ENCODE data around the gene LST1.
A peak's percentile ranks its signal among the peaks of the same experiment; 100 is the strongest.
"Not testable (repeated sequence)": the region's sequence is repeated elsewhere in the genome, so short reads cannot be mapped to it uniquely, and the experiment has no call there.

Gene LST1

GRCh38 chr6:31581434-31582229, 4.4 kb upstream of the LST1 start:
- peak; percentile 40 to 47 for DNase-seq

- DNase-seq = peak; percentile 46 to 50
Measured at GRCh38 chr6:31582230-31582643, 3.8 kb upstream of the LST1 start, which contains the start of gene LTB. Gene LTB, minus strand, starts transcription at chr6:31582424. Its CDS starts 7 bp downstream, at chr6:31582417.

GRCh38 chr6:31585491-31585890, 586 bp upstream of the LST1 start:
- DNase-seq = peak; percentile 58 to 70

- no peak for DNase-seq
Measured at GRCh38 chr6:31586599-31587281, 663 bp downstream of the LST1 start.

GRCh38 chr6:31587791-31588777, 2.0 kb downstream of the LST1 start:
- no peak for DNase-seq

GRCh38 chr6:31588871-31589650, 3.0 kb downstream of the LST1 start:
- DNase-seq = no peak

GRCh38 chr6:31590691-31591090, 4.6 kb downstream of the LST1 start:
- not testable (repeated sequence) for DNase-seq

- no peak for DNase-seq
Measured at GRCh38 chr6:31592396-31592771, 6.3 kb downstream of the LST1 start.

GRCh38 chr6:31597006-31597405, 10.9 kb downstream of the LST1 start:
- peak; percentile 34 to 51 for DNase-seq

GRCh38 chr6:31607317-31607716, 21.2 kb downstream of the LST1 start:
- DNase-seq = no peak

GRCh38 chr6:31609519-31610406, 23.7 kb downstream of the LST1 start:
- no peak for DNase-seq

- no peak for DNase-seq
Measured at GRCh38 chr6:31610968-31611367, 24.9 kb downstream of the LST1 start.

- DNase-seq = no peak
Measured at GRCh38 chr6:31614075-31614619, 28.1 kb downstream of the LST1 start.

- no peak for DNase-seq
Measured at GRCh38 chr6:31614684-31615578, 28.9 kb downstream of the LST1 start, which contains the start of gene AIF1. Gene AIF1, plus strand, starts transcription at chr6:31615234. Its CDS starts 96 bp downstream, at chr6:31615330.

- DNase-seq = peak; percentile 33 to 41
Measured at GRCh38 chr6:31615748-31616147, 29.7 kb downstream of the LST1 start.

- no peak for DNase-seq
Measured at GRCh38 chr6:31617010-31617409, 30.9 kb downstream of the LST1 start.

GRCh38 chr6:31619805-31620585, 33.9 kb downstream of the LST1 start:
- DNase-seq = peak; percentile 99

GRCh38 chr6:31620586-31621319, 34.7 kb downstream of the LST1 start, which contains the start of gene PRRC2A:
Gene PRRC2A, plus strand, starts transcription at chr6:31620715. Its CDS starts 2,075 bp downstream, at chr6:31622790.
- peak; percentile 79 to 85 for DNase-seq

All from activated CD4-positive, alpha-beta T cell treated with anti-CD3 and anti-CD28 coated beads, Interleukin-2, amount 50 U/mL, for 48 hours (primary cell).